Transverse colon (tissue), 4 donors: ENCODE measurements around the gene EFCAB12. TPM values are rescaled to one million over a fixed set of nuclear protein-coding genes. Genes with fewer than 3 reads are reported as not detected.

Experiments used
- DNase-seq: peaks from one replicate; pipeline ENCODE4 v3.0.0-alpha.2; 2019
- H3K27ac ChIP-seq, 4 donors: fragments of 200-600 bp; sonication (generic); 2 replicates each; pipeline ENCODE4 v1.5.1; 2016 to 2018; ENCODE audit warnings: inconsistent platforms in 4 of 4
- H3K27me3 ChIP-seq: fragments of 200-600 bp; sonication (generic); 2 replicates; pipeline ENCODE4 v1.5.1; 2017; ENCODE audit warnings: inconsistent platforms
- H3K36me3 ChIP-seq, 4 donors: fragments of 200-600 bp; sonication (generic); 2 replicates each; pipeline ENCODE4 v1.5.1; 2017 to 2019; ENCODE audit warnings: inconsistent platforms in 4 of 4
- H3K4me1 ChIP-seq, 4 donors: fragments of 200-600 bp; sonication (generic); 2 replicates each; pipeline ENCODE4 v1.5.1; 2017 to 2020; ENCODE audit warnings: inconsistent platforms in 4 of 4
- H3K4me3 ChIP-seq, 4 donors: fragments of 200-600 bp; sonication (generic); 1 replicate in 1 of 4; 2 replicates in 3 of 4; pipeline versions ENCODE4 v1.5.1 to v1.6.1; 2017 to 2019; ENCODE audit warnings: inconsistent platforms in 4 of 4
- H3K9me3 ChIP-seq, 2 donors: fragments of 200-600 bp; sonication (generic); 2 replicates each; pipeline ENCODE4 v1.5.1; 2017 to 2019; ENCODE audit warnings: inconsistent platforms in 2 of 2
- EP300 ChIP-seq: sonication (generic); formaldehyde crosslinking; IDR thresholded peaks from one replicate; pipeline ENCODE4 v1.6.1; 2017; ENCODE audit warnings: antibody characterized with exemption, low read depth
- POLR2A ChIP-seq: fragments of 450-650 bp; IDR thresholded peaks from one replicate; pipeline ENCODE4 v1.6.1; 2016; ENCODE audit warnings: antibody characterized with exemption, mild to moderate bottlenecking, moderate library complexity
- POLR2AphosphoS5 ChIP-seq, 3 donors: sonication (generic); formaldehyde crosslinking; IDR thresholded peaks; one replicate each; pipeline ENCODE4 v1.6.1; 2016; ENCODE audit warnings: antibody characterized with exemption in 3 of 3
- WGBS, 2 donors: methylation state at CpG; one replicate each; pipeline ENCODE4 v1.1.5; 2018; ENCODE audit warnings: low coverage in 1 of 2; 5-methylcytosine and 5-hydroxymethylcytosine counted together
- in situ Hi-C, 4 donors: fragments of 200-750 bp; cut with MboI; loops; one replicate each; pipeline versions ENCODE4 v1.15.0 to v1.15.1; 2017; ENCODE audit warnings: low sequenced_read_pairs in 3 of 4, low pct_ligation_motif_present in 1 of 4, low pct_unique_long_range_greater_than_20kb in 1 of 4
- intact Hi-C: fragments of 100-400 bp; cut with DNase I; formaldehyde crosslinking; loops from one replicate; pipeline ENCODE4 v1.15.1; 2023; ENCODE audit warnings: low total_unique reads
- total RNA-seq, 4 donors: library from RNA; depleted of rRNA; stranded (reverse); fragments of >200 nt; gene quantifications; one replicate each; pipeline ENCODE4 v1.1.0, GENCODE V29; 2016
- TF ChIP-seq, protein P1 (sequence below), 5 experiments: fragments of 200-600 bp in 3 of 5; fragments of 450-650 bp in 2 of 5; sonication (generic) in 3 of 5; IDR thresholded peaks; 1 replicate in 2 of 5; 2 replicates in 3 of 5; pipeline ENCODE4 v1.5.1; 2016 to 2017; ENCODE audit warnings: antibody characterized with exemption in 5 of 5, inconsistent platforms in 3 of 5, mild to moderate bottlenecking in 2 of 5, moderate library complexity in 1 of 5

Gene EFCAB12
- total RNA-seq, 4 donors from 2014 or later = 0.14 to 0.32 TPM; not detected in 2

DNA sequence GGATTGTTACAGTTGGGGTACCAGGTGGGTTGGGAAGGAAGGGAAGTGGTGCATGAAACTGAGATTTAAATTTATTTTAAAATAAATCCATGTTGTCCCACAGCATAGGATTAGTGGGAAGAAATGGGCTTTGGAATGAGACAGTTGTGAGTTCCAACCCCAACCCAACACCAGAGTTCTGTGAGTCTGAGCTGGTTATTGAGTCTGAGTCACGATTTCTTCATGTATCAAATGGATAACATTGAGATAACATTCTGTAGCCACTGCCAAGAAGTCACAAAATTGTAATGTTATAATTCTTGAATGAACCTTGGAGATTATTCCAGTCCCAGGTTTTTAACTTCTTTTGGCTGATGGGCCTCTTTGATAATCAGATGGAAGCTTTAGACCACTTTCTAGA is 25.3 kb upstream of the EFCAB12 start:
- Histone ChIP-seq H3K36me3 (peaks cover 0 to 16% (median 0%) of the 10 kb centered on the region in 4 donors), H3K27ac (no peak overlapping the region), H3K9me3 (no peaks in the 10 kb centered on the region), H3K27me3 (no peaks in the 10 kb centered on the region), H3K4me3 (no peak overlapping the region), H3K4me1 (no peaks in the 10 kb centered on the region)
- intact Hi-C loops (no loop called here), in situ Hi-C loops (no loop called here)
- TF ChIP-seq EP300 = no peak
- no peak for TF ChIP-seq POLR2A
- 93 to 100% methylated on average over 1 of the region's 1 CpG for WGBS, 2 donors
- DNase-seq = no peak

DNA sequence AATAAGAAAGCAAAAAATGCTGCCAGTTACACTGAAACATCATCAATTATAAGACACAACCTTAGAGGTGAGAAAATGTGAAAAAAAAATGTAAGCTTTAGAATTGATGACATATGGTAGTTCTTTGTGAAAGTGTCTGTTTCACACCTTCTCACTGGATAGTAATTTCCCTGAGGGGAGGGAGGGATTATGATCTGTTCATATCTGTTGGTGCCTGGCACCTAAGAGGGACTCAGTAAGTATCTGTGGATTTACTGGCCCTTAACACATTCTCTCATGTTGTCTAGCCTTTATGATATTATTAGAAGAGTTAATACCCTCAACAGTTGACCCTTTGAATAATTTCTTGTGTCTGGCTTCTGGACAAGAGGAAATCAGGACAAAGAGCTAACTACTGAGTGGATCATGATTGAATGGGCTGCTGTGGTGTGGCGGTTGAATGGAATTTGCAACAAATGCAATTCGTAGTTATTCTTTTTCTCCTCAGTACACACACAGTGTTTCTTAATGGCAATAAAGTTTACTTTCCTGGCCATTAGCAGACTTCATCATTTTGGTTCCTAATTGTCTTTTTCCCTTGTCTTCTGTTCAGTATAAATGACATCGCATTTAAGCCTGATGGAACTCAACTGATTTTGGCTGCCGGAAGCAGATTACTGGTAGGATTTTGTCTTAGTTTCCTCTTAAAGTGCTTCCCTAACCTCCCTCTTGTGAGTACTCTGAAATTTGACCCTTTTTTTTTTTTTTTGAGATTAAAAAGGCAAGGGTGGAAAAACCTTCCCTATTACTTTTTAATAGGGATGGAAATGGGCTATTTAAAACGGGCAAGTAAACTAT is 21.1 kb upstream of the EFCAB12 start:
- DNase-seq = no peak
- TF ChIP-seq, protein P1, sequence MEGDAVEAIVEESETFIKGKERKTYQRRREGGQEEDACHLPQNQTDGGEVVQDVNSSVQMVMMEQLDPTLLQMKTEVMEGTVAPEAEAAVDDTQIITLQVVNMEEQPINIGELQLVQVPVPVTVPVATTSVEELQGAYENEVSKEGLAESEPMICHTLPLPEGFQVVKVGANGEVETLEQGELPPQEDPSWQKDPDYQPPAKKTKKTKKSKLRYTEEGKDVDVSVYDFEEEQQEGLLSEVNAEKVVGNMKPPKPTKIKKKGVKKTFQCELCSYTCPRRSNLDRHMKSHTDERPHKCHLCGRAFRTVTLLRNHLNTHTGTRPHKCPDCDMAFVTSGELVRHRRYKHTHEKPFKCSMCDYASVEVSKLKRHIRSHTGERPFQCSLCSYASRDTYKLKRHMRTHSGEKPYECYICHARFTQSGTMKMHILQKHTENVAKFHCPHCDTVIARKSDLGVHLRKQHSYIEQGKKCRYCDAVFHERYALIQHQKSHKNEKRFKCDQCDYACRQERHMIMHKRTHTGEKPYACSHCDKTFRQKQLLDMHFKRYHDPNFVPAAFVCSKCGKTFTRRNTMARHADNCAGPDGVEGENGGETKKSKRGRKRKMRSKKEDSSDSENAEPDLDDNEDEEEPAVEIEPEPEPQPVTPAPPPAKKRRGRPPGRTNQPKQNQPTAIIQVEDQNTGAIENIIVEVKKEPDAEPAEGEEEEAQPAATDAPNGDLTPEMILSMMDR (IDR thresholded peaks at IDR 0.05) = no peak
- TF ChIP-seq EP300 (no peak), POLR2A (no peak), POLR2AphosphoS5 (IDR thresholded peaks at IDR 0.05) (no peak)
- 77 to 79% methylated on average over 5 of the region's 5 CpGs for WGBS, 2 donors
- no peak overlapping the region for H3K4me3 ChIP-seq
- no peak overlapping the region for H3K27ac ChIP-seq
- no peaks in the 10 kb centered on the region for H3K27me3 ChIP-seq
- in situ Hi-C loops (no loop called here), intact Hi-C loops (no loop called here)
- no peaks in the 10 kb centered on the region for H3K4me1 ChIP-seq
- no peaks in the 10 kb centered on the region for H3K9me3 ChIP-seq
- no peaks in the 10 kb centered on the region for H3K36me3 ChIP-seq

DNA sequence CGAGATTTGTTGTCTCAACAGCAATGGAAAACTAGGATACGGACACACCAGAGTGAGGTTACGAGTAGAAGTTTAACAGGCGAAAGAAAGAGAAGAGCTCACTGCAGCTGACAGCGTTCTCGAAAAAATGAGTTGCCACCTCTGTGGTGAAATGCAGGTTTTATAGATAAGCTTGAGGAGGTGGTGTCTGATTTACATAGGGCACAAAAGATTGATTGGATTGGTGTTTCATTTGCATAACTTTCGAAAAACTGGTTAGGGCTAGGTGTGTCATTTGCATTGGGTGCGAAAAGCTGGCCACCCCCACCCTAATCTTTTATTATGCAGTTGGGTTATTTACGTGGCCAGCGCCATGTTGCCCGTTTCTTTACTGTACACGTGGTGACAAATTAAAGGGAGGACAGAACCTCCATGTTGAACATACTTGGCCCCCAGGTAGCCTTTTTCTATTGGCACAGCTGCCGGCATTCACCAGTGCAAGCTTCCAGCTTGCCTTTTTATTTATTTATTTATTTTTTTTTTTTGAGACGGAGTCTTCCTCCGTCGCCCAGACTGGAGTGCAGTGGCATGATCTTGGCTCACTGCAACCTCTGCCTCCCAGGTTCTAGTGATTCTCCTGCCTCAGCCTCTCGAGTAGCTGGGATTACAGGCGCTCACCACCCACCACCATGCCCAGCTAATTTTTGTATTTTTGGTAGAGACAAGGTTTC is 19.9 kb upstream of the EFCAB12 start:
- Histone ChIP-seq H3K4me1 (no peaks in the 10 kb centered on the region), H3K9me3 (no peaks in the 10 kb centered on the region), H3K27ac (no peak overlapping the region), H3K27me3 (no peaks in the 10 kb centered on the region), H3K4me3 (no peak overlapping the region), H3K36me3 (no peaks in the 10 kb centered on the region)
- in situ Hi-C loops = no loop called here
- no peak for TF ChIP-seq POLR2A
- TF ChIP-seq EP300 = no peak
- no peak for TF ChIP-seq POLR2AphosphoS5 (IDR thresholded peaks at IDR 0.05)
- TF ChIP-seq, protein P1 (IDR thresholded peaks at IDR 0.05) = no peak
- intact Hi-C loops = no loop called here
- WGBS, 2 donors = 91 to 95% methylated on average over 18 of the region's 18 CpGs
- DNase-seq = no peak

DNA sequence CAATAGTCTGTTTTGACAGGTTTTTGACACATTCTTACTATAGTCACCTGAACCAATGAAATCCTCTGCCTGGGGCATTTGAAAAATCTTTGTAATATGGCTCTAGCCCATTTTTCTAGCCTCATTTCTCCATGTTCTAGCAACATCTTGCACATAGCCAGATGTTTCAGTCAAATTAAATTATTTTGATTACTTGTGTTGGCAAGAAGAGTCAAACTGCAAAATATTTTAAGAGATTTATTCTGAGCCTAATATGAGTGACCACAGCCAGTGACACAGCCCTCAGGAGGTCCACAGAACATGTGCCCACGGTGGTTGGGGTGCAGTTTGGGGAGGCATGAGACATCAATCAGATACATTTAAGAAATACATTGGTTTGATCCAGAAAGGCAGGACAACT is 18.5 kb upstream of the EFCAB12 start:
- intact Hi-C loops = no loop called here
- WGBS, 2 donors = 81% methylated on average over 1 of the region's 1 CpG; no CpG with 5 or more reads in 1 of the 2 donors
- TF ChIP-seq EP300 (no peak), POLR2AphosphoS5 (IDR thresholded peaks at IDR 0.05) (no peak)
- H3K27me3 ChIP-seq = no peaks in the 10 kb centered on the region
- DNase-seq = no peak
- no peaks in the 10 kb centered on the region for H3K9me3 ChIP-seq
- no peaks in the 10 kb centered on the region for H3K36me3 ChIP-seq
- H3K4me3 ChIP-seq = no peak overlapping the region
- H3K4me1 ChIP-seq = peaks cover 0 to 9% (median 4%) of the 10 kb centered on the region in 4 donors
- no peak overlapping the region for H3K27ac ChIP-seq
- in situ Hi-C loops = no loop called here

DNA sequence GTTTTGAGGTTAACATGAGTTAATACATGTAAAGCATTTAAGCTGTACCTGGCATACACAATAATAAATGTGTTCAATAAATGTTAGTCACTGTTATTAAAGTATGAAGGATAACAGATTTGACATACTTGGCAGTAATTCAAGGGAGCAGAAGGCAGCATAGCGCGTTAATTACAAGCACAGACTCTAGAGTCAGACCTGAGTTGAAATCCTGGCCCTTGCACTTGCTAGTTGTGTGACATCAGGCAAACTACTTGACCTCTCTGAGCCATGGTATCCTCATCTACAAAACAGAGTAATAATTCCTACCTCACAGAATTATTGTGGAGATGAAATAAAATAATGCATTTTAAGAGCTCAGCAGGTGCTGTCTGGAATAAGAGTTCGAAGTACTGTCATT is 17.0 kb upstream of the EFCAB12 start:
- TF ChIP-seq, protein P1 (IDR thresholded peaks at IDR 0.05) = no peak
- TF ChIP-seq EP300 (no peak), POLR2AphosphoS5 (IDR thresholded peaks at IDR 0.05) (no peak), POLR2A (no peak)
- in situ Hi-C loops (no loop called here), intact Hi-C loops (no loop called here)
- Histone ChIP-seq H3K27me3 (no peaks in the 10 kb centered on the region), H3K4me3 (no peak overlapping the region), H3K27ac (no peak overlapping the region), H3K4me1 (peaks cover 10 to 23% (median 17%) of the 10 kb centered on the region in 4 donors), H3K9me3 (no peaks in the 10 kb centered on the region), H3K36me3 (no peaks in the 10 kb centered on the region)
- 50 to 86% methylated on average over 2 to 3 of the region's 3 CpGs for WGBS, 2 donors
- no peak for DNase-seq
